ENCODE data around the gene STX5. TPM values are rescaled to one million over a fixed set of nuclear protein-coding genes. Genes with fewer than 3 reads are reported as not detected.

STX5 gene
- total and polyA plus RNA-seq, 9 of the 15 experiments (the other 6 are each of a cell fraction or from before 2014, with no cell fraction given), result 2.8 to 28.6 (median 23.7) TPM

GRCh38 chr11:62841361-62842170 is 9.7 kb upstream of the STX5 start (continued):
- peak; percentile 86; the same call in 1 of the 2 replicates for TF ChIP-seq FOXP4 (CRISPR knock-in tag; IDR thresholded peaks at IDR 0.05; ENCODE audit: borderline replicate concordance)
- 0 out of 2 replicates have a peak, but pooled peaks have one; percentile 11 for TF ChIP-seq ZC3H11A (IDR thresholded peaks at IDR 0.05; ENCODE audit: low read depth, low read length)
- TF ChIP-seq NCOR1 (IDR thresholded peaks at IDR 0.05), result peak; percentile 100
- no peak for TF ChIP-seq WHSC1 (IDR thresholded peaks at IDR 0.05; ENCODE audit: low read length)
- TF ChIP-seq ZMIZ1 (IDR thresholded peaks at IDR 0.05; ENCODE audit: low read depth in 2 of 2, low read length in 2 of 2), result peak in 1 of 2 experiments; percentile 100; a peak in 2 of 4 replicates
- peak; percentile 72; the same call in 1 of the 2 replicates for TF ChIP-seq RFX5 (IDR thresholded peaks at IDR 0.05; ENCODE audit: low read depth, low read length)
- peak in 1 of 2 experiments; percentile 84; a peak in 2 of 4 replicates for TF ChIP-seq MCM7 (IDR thresholded peaks at IDR 0.05)
- 0 out of 2 replicates have a peak, but pooled peaks have one; percentile 12 for TF ChIP-seq ZNF140 (CRISPR knock-in tag; IDR thresholded peaks at IDR 0.05)
- TF ChIP-seq ZNF511 (CRISPR knock-in tag; IDR thresholded peaks at IDR 0.05), result peak; percentile 74; the same call in 1 of the 2 replicates
- no peak for TF ChIP-seq RBM34 (IDR thresholded peaks at IDR 0.05; ENCODE audit: borderline replicate concordance, insufficient read depth, low read length)
- peak; percentile 84 for TF ChIP-seq ARID1B (IDR thresholded peaks at IDR 0.05)
- TF ChIP-seq C11orf30 (IDR thresholded peaks at IDR 0.05; ENCODE audit: low read depth), result no peak
- peak; percentile 90 for TF ChIP-seq HMBOX1 (IDR thresholded peaks at IDR 0.05)
- TF ChIP-seq ZFX (CRISPR knock-in tag; IDR thresholded peaks at IDR 0.05), result peak; percentile 21; the same call in 1 of the 2 replicates
- TF ChIP-seq NCOA1 (IDR thresholded peaks at IDR 0.05; ENCODE audit: low read depth), result peak; percentile 87
- peak; percentile 100 for TF ChIP-seq OTX1 (CRISPR knock-in tag; IDR thresholded peaks at IDR 0.05)

All from K562 (cell line).